Activated gamma-delta T cell treated with anti-CD3 and anti-CD28 coated beads, Interleukin-2, amount 50 U/mL, for 16 hours (primary cell): ENCODE results near the gene ADCY3.
A peak's percentile ranks its signal among the peaks of the same experiment; 100 is the strongest.
"Not testable (repeated sequence)": the region's sequence is repeated elsewhere in the genome, so short reads cannot be mapped to it uniquely, and the experiment has no call there.

Experiments
- DNase-seq: peaks from one replicate; pipeline ENCODE4 v3.0.0-alpha.2; 2020; ENCODE audit warnings: low read depth

ADCY3 gene

DNA sequence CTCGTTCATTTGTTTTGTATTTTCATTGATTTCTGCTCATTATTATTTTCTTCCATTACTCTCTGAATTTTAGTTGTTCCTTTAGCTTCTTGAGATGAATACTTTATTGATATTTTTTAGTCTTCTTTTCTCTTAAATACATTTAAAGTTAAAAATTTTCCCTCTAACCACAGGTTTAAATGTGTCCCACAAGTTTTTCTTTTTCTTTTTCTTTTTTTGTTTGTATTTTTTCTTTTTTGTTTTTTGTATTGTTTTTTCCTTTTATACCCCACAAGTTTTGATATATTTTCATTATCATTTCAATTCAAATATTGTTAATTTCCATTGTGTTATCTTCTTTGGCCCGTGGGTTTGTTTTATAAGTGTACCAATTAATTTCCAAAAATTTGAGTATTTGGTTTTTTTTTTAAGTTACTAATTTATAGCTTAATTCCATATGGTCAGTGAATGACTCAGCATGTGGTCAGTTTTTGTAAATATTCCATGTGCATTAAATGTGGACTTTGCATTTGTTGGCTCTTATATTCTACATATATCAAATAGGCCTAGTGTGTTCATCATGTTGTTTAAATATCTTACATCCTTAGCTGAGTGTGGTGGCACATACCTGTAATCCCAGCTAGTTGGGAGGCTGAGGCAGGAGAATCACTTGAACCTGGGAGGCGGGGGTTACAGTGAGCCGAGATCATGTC lies 110.6 kb downstream of the ADCY3 start:
- no peak for DNase-seq

DNA sequence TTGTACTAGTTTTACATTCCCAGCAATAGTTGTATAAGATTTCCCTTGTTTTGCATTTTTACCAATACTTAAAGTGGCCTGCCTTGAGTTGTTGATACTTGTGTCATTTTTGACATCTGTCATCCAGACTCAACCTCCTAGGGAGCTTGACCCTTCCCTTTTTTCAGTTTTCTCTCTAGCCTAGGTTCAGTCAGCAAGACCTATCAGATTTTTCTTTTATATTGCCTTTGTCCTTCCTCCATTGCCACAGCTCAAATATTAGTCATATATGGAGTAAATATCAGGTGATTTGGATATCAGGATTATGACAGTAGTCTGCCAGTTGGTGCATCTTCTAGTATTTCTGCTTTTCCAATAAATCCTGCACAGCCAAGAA lies 113.4 kb downstream of the ADCY3 start:
- no peak for DNase-seq

DNA sequence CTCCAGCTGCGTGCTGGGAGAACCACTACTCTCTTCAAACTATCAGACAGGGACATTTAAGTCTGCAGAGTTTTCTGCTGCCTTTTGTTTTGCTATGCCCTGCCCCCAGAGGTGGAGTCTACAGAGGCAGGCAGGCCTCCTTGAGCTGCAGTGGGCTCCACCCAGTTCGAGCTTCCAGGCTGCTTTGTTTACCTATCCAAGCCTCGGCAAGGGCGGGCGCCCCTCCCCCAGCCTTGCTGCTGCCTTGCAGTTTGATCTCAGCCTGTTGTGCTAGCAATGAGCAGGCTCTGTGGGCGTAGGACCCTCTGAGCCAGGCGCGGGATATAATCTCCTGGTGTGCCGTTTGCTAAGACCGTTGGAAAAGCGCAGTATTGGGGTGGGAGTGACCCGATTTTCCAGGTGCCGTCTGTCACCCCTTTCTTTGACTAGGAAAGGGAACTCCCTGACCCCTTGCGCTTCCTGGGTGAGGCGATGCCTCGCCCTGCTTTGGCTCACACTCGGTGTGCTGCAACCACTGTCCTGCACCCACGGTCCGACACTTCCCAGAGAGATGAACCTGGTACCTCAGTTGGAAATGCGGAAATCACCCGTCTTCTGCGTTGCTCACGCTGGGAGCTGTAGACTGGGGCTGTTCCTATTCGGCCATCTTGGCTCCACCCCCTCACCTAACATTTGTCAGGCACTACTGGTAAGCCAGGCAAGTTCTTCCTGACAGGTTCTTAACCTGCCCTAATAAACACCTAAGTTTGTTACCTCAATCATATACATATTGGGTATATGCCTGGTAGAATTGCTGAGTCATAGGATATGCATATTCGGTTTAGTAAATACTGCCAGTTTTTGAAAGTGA lies 114.0 kb downstream of the ADCY3 start:
- DNase-seq, result not testable (repeated sequence)

DNA sequence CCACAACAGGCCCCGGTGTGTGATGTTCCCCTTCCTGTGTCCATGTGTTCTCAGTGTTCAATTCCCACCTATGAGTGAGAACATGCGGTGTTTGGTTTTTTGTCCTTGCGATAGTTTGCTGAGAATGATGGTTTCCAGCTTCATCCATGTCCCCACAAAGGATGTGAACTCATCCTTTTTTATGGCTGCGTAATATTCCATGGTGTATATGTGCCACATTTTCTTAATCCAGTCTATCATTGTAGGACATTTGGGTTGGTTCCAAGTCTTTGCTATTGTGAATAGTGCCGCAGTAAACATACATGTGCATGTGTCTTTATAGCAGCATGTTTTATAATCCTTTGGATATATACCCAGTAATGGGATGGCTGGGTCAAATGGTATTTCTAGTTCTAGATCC lies 119.5 kb downstream of the ADCY3 start:
- DNase-seq, result not testable (repeated sequence)

GRCh38 chr2:24797644-24798043 lies 122.4 kb downstream of the ADCY3 start:
- no peak for DNase-seq

DNA sequence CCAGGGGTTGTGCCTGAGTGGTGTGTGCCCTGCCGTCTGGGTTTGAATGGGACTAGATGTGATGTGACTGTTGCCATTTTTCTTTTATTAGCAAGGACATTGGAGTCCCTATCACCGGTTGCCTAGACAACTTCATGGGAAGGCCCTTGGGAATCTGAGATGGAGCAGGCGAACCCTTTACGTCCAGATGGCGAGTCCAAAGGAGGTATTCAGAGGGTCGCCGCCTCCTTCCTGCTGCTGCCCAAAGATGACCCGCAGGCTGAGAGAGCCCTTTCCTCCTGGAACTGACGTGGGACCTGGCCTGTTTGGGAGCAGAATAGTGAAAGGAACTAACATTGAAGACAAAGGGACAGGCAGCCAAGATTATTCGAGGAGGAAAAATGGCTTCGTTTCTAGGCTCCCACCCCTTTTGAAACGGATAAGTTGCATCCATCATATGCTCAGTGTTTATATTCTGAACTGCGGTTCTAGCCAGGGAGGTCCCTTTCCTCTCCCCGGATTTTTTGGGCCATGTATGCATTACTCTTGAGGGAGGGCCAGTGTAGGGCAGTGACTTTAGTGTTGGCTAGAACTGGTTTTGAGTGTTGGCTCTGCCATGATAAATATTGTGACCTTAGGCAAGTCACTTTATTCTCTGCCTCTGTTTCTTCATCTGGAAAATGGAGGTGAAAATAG lies 126.1 kb downstream of the ADCY3 start:
- no peak for DNase-seq

GRCh38 chr2:24792874-24793760 lies 126.9 kb downstream of the ADCY3 start, which contains the start of the genes CENPO and PTRHD1:
Gene CENPO (plus strand): TSS chr2:24793425. CDS start chr2:24793920, 495 bp downstream.
Gene PTRHD1 (minus strand): TSS chr2:24793391. CDS start chr2:24793377, 14 bp downstream.
- DNase-seq, result peak; percentile 90

DNA sequence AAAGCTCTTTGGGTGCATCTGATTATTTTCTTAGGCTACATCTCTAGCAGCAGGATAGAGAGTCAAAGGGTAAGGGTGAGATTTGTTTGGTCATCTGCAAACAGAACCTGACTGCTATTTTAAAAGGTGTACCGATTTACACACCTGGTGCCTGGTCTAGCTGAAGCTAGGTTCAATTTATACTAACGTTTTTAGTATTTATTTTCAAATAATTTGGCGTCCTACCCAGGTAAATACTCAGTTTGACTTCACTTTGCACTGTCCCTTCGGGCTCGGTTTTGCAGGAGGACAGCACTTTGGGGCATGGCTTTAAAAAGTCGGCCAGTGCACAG lies 127.5 kb downstream of the ADCY3 start:
- no peak for DNase-seq

- no peak for DNase-seq
These were observed 128.6 kb downstream of the ADCY3 start for GRCh38 chr2:24791452-24791851.

- no peak for DNase-seq
These were observed 131.2 kb downstream of the ADCY3 start for GRCh38 chr2:24788816-24789215.

- no peak for DNase-seq
These were observed 132.5 kb downstream of the ADCY3 start for GRCh38 chr2:24787532-24787931.

GRCh38 chr2:24785671-24786321 lies 134.2 kb downstream of the ADCY3 start:
- no peak for DNase-seq

- no peak for DNase-seq
These were observed 136.4 kb downstream of the ADCY3 start for GRCh38 chr2:24783641-24784040.

DNA sequence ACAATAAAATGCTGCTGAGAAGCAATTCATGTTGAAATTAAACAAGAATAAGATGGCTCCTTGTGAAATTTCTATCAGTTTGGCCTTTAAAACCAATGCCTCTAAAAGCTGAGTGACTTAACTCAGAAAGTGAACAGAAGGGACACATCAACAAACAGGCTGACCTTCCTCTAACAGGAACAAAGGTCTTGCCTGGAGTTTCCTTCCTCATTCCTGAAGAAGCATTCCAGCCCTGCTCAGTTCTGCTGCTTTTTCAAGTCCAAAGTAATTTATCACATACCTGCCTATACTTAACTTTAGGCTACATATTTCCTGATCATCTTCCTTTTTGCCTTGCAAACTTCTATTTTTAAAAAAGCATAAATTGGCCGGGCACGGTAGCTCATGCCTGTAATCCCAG lies 140.9 kb downstream of the ADCY3 start:
- no peak for DNase-seq

GRCh38 chr2:24774373-24774772 lies 145.7 kb downstream of the ADCY3 start:
- no peak for DNase-seq

DNA sequence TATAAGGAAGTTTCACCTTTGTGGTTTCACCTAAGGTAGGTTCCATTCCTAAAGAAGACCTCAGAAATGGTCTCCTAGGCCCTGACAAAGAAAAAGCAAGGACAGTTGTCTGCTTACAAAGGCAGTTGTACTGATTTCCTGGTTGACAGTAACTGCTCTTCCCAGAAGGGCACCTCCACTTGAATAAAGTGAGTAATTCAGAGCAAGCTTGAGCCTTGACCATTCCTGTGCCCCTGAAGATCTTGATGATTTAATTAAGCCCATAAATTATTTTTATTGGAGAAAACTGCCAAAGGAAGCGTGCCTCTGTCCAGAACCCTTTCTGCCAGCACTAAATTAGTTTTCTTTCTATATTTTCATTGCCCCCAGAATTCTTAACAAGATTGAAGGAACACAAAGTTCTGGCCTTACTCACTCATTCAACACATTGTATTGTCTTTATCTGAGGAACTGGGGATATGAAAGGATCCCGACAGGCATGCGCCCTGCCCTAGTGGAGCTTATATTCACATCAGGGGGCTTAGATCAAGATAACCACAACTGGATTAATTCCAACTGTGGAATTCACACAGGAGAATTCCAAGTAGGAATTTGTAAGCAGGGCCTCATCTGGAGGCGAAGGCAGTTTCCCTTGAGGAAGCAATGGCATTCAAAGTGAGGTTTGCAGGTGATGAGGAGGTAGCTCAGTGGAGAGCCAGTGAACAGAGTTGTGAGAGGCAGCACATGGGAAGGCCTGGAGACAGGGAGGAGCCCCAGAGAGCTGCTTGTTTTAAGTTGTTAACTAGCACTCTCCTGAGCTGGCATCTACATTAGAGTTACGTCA lies 148.1 kb downstream of the ADCY3 start:
- DNase-seq, result no peak

DNA sequence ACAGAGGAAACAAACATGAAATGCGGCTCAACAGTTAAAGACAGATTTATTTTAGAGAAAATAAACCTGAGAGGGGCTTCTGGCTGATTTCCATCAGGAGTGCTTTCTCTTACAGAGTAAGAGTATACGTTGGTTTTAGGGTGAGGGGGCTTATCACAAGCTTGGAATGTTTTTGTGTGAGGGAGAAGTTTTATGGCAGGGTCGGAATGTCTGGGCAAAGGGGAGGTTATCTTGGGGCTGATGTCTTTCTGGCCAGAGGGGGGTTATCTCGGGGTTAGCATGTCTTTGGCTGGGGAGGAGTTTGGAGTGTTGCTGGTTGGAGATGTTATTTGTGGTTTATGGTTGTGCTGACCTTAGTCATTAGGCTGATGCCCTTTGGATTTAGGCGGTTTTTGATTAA lies 149.0 kb downstream of the ADCY3 start:
- no peak for DNase-seq
